ENCODE data around the gene KCNJ8. TPM values are rescaled to one million over a fixed set of nuclear protein-coding genes. Genes with fewer than 3 reads are reported as not detected.

KCNJ8 gene
- total RNA-seq, 1 donor from 2014 or later: not detected

- Mint-ChIP-seq H3K9me3 (no peaks in the 10 kb centered on the region), H3K4me3 (no peak overlapping the region), H3K27me3 (peaks cover 11% of the 10 kb centered on the region), H3K36me3 (ENCODE audit: low read depth) (no peaks in the 10 kb centered on the region), H3K4me1 (no peaks in the 10 kb centered on the region), H3K27ac (no peak overlapping the region)
- no peak for DNase-seq
- intact Hi-C loops (cut with micrococcal nuclease): no loop called here
These were observed 56.7 kb downstream of the KCNJ8 start for GRCh38 chr12:21717767-21718166.

- H3K4me3 Mint-ChIP-seq: no peak overlapping the region
- no peak overlapping the region for H3K27ac Mint-ChIP-seq
- H3K9me3 Mint-ChIP-seq: no peaks in the 10 kb centered on the region
- intact Hi-C loops (cut with micrococcal nuclease): no loop called here
- no peaks in the 10 kb centered on the region for H3K4me1 Mint-ChIP-seq
- H3K36me3 Mint-ChIP-seq (ENCODE audit: low read depth): no peaks in the 10 kb centered on the region
- peaks cover 11% of the 10 kb centered on the region for H3K27me3 Mint-ChIP-seq
- no peak for DNase-seq
These were observed 59.1 kb downstream of the KCNJ8 start for GRCh38 chr12:21715386-21715785.

Other genes with a start within 250 kb of the KCNJ8 start
- gene SPX, start 248.4 kb downstream of the KCNJ8 start, total RNA-seq: 0.59 and 1.0 TPM in 2 replicates
- 0.17 TPM in 1 of 2 replicates, not detected in the other for gene GYS2, start 169.9 kb downstream of the KCNJ8 start, total RNA-seq
- gene LDHB, start 116.9 kb downstream of the KCNJ8 start, total RNA-seq: 1,574 and 1,607 TPM in 2 replicates
- gene ABCC9, start 166.7 kb upstream of the KCNJ8 start, total RNA-seq: 0.02 TPM in 1 of 2 replicates, not detected in the other

Data from activated CD4-positive, alpha-beta T cell treated with anti-CD3 and anti-CD28 coated beads, Interleukin-2, amount 10 ng/mL, durations not matched to agents 24 days and 14 days (primary cell).